Epithelial cell of prostate (primary cell): ENCODE results near the gene DNAJA2.
A peak's percentile ranks its signal among the peaks of the same experiment; 100 is the strongest.
"Not testable (repeated sequence)": the region's sequence is repeated elsewhere in the genome, so short reads cannot be mapped to it uniquely, and the experiment has no call there.

Experiments used
- DNase-seq: peaks from one replicate; pipeline ENCODE4 v3.0.0-alpha.2; 2011; ENCODE audit warnings: low read depth, low spot score
- H3K27ac ChIP-seq: fragments of 450-650 bp; 2 replicates; pipeline ENCODE4 v1.5.1; 2017; ENCODE audit warnings: mild to moderate bottlenecking

DNAJA2 gene

DNA sequence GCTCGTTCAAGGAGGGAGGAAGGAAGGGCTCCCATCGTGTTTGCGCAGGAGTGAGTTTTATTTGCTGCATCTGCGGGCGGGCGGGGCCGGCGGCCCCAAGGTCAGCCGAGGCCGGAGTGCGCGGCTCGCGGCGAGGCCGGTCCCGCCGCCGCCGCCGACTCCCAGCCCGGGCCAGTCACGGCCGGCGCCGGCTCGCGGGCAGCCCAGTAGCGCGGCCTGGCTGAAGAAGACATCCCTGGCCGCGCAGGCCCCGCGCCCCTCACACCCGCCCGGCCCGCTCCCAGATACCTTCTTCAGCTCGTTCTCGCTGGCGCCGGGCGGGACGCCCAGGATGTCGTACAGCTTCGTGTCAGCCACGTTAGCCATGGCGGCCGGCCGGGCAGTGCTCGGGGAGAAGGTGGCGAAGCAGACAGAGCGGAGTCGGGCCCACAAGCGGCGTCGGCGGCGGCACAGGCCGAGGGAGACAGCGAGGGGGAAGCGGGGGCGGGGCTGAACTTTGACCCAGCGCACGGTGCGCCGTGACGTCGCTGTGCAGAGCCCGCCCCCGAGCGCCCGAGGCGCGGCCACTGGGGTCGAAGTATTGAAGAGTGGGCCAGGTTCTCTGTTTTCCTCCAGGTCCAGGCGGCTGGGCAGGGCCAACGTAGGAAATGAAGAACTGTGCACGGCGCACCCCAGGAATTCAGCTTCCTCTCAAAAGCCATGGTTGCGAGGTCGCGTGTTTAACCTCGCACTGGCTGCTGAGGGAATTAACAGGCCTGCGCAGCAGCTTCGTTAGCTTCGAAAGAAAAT, at the start of gene DNAJA2:
TSS of gene DNAJA2 (minus strand) at position 468 of the 789 bp plus-strand sequence. CDS start at position 366, 102 bp downstream.
- H3K27ac ChIP-seq, result peak within 1 kb of the TSS; percentile 92
- DNase-seq, result no peak

DNA sequence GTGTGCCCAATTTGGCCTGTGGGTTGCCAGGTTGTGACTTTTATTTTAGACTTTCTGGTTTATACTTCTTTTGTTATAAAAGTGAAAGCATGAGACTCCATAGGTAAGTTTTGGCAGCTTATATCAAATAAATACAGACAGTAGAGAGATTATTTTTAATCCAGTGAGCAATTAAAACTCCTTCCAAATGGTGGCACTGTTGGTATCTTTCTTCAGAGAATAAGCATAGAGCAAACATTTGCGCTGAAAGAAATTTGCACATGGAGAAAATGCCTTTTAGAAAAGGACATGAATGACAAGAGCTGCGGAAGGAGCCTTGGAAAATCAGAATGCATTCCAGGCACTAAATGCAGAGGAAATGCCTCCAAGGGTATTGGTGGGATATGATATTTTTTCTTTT, 46.1 kb upstream of the DNAJA2 start:
- H3K27ac ChIP-seq, result no peak overlapping the region
- no peak for DNase-seq

DNA sequence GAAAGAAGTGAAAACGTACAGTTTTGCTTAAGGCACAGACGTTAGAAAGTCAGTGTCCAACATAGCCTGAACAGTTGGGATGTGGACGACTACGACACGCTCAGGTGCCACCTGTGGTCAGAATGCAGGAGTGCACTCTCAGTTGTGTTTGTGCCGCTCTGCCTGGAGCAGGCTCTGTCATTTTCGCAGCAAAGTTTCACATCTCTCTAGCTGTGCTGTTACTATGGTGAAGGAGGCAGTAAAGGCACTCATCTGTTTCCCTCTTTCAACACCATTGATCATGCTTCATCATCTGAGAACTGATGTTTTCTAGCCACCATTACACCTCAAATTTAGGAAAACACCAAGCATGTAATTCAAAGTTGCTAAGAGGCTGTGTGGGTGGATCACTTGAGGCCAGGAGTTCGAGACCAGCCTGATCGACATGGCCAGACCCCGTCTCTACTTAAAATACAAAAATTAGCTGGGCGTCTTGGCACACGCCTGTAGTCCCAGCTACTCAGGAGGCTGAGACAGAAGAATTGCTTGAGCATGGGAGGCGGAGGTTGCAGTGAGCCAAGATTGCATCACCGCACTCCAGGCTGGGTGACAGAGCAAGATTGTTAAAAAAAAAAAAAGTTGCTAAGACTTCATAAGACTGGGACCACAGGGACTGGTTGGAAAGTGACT, 44.9 kb upstream of the DNAJA2 start:
- no peak overlapping the region for H3K27ac ChIP-seq
- DNase-seq, result no peak

DNA sequence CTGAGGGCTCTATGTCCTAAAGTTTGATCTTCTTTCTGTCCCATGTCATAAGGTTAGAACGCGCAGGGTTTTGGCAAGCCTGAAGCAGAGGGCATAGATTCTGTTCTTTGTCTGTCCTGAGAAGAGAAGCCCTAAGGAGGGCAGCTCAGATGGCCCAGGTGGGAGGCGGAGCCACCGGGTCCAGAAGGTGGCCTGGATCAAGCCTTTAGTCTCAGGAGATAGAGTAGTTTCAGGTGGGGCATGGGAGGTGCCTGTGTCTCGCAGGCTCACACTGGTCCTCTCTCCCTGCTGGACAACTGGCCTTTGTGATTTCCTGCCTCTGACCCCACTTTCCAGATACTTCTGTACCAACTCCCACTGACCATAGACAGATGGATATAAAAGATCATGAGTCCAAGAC, 44.2 kb upstream of the DNAJA2 start:
- DNase-seq, result no peak
- H3K27ac ChIP-seq, result no peak overlapping the region

DNA sequence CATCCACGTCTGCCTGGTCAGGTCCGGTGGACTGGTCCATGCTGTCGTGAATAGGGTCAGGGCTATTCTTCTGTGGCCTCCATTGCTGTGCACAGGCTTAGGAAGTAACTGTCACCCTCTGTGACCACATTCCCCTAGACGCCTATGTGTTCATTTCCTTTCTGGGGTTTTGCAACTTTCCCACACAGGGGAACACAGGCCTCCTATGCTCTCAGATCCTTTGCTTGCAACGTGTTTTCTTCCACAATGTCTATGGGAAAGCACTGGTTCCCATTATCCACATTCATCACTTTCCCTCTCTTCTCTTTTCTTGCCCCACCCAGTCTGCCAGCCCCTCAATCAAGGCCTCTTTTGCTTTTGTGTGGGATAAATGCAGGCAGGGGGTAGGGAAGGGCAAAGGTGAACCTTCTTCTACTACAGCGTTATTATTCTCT, 43.2 kb upstream of the DNAJA2 start:
- no peak overlapping the region for H3K27ac ChIP-seq
- DNase-seq, result no peak

DNA sequence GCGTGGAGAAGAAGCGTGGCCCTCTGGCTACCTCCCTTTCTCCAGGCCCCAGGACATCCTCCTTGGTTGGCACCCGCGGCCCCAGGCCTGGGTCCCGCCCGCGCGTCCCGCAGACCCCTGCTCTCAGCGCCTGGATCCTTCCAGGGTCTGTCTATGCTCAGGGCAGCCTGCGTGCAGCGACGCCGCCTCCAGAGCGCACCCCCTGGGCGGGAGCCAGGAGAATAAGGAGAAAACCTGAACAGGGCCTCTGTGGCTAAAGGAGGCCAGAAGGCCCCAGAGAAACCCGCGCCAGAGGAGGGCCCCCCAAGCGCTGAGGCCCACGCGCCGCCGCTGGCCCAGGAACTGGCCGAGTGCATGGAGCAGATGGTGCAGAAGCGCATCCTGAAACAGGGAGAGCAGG, 40.4 kb upstream of the DNAJA2 start:
- no peak overlapping the region for H3K27ac ChIP-seq
- no peak for DNase-seq

DNA sequence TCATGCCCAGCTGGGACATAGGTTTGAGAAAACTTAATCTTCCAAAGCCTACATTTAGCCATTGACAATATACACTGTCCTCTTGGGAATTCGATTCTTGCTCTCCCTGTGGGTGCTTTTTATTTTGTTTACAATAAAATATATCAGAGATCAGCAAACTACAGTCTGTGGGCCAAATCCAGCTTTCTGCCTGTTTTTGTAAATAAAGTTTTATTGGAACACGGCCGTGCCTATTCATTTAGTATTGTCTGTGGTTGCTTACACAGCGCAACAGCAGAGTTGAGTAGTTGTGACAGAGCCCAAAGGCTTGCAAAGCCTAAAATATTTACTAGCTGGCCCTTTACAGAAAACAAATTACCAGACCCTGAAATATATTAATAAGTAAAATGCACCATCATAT, 39.7 kb upstream of the DNAJA2 start:
- H3K27ac ChIP-seq, result no peak overlapping the region
- DNase-seq, result no peak

DNA sequence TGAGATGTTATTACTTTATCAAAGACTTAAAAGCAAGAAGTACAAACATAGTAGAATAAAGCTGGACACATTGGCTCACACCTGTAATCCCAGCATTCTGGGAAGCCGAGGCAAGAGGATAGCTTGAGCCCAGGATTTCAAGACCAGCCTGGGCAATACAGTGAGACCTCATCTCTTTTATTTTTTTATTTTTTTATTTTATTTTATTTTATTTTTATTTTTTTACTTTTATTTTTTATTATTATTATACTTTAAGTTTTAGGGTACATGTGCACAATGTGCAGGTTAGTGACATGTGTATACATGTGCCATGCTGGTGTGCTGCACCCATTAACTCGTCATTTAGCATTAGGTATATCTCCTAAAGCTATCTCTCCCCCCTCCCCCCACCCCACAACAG, 37.3 kb upstream of the DNAJA2 start:
- not testable (repeated sequence) for DNase-seq, H3K27ac ChIP-seq

DNA sequence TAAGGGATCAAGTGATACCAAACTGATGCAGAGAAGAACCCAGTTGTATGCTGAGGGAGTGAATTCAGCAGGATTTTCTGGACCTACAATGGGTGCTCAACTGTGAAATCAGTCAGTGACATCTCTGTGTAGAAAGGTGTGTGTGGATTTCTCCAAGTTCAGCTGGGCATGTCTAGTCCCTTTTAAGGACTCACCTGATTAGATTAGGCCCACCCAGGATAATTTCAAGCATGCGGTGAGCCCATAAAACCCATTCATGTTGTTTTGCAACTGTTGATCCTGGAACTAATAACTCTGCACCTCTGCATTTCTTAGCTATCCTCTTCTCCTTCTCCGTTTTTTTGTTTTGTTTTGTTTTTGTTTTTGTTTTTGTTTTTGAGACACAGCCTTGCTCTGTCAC, 35.1 kb upstream of the DNAJA2 start:
- no peak overlapping the region for H3K27ac ChIP-seq
- DNase-seq, result no peak

DNA sequence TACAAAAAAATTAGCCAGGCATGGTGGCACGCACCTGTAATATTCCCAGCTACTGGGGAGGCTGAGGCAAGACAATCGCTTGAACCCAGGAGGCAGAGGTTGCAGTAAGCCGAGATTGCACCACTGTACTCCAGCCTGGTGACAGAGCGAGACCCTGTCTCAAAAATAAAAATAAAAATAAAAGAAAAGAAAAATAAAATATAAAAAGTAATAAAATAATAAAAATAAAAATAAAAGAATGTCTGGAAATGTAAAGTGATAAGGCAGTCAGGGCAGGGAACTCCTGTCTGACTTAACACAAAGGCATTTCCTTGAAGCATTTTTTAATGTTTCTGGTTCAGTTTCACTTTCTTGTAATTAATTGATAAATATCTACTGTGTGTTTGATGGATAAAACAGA, 34.7 kb upstream of the DNAJA2 start:
- H3K27ac ChIP-seq, result no peak overlapping the region
- DNase-seq, result no peak

DNA sequence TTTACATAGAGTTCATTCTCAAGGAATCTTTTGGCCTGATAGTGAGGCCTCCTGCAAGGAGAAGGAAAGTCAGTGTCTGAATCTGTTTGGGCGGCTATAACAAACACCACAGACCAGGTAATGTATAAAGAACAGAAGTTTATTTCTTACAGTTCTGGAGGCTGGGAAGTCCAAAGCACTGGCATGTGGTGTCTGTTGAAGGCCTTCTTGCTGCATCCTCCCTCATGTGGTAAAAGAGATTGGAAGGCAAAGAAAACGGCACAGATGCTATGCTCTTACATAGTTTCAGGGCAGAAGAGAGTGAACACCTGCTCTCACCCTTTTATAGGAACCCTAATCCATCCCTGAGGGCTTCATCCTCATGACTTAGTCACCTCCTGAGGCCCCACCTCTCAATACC, 31.2 kb upstream of the DNAJA2 start:
- DNase-seq, result no peak
- H3K27ac ChIP-seq, result no peak overlapping the region

DNA sequence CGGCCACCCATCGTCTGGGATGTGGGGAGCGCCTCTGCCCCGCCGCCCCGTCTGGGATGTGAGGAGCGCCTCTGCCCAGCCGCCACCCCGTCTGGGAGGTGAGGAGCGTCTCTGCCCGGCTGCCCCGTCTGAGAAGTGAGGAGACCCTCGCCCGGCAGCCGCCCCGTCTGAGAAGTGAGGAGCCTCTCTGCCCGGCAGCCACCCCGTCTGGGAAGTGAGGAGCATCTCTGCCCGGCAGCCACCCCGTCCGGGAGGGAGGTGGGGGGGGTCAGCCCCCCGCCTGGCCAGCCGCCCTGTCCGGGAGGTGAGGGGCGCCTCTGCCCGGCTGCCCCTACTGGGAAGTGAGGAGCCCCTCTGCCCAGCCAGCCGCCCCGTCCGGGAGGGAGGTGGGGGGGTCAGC, 26.6 kb upstream of the DNAJA2 start:
- not testable (repeated sequence) for DNase-seq, H3K27ac ChIP-seq

DNA sequence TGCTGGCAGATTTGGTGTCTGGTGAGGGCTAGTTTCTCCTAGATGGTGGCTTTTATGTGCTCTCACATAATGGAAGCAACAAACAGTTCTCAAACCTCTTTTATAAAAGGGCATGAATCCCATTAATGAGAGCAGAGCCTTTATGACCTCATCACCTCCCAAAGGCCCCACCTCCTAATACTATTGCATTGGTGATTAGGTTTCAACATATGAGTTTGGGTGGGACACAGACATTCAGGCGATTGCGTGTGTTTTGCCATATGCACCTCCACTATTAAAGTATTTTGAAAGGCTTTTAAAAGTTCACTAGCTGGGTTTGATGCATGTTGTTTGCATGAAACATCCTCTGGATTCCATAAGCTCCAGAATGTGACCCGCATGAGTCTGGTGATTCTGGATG, 24.4 kb upstream of the DNAJA2 start:
- no peak for DNase-seq
- H3K27ac ChIP-seq, result no peak overlapping the region

DNA sequence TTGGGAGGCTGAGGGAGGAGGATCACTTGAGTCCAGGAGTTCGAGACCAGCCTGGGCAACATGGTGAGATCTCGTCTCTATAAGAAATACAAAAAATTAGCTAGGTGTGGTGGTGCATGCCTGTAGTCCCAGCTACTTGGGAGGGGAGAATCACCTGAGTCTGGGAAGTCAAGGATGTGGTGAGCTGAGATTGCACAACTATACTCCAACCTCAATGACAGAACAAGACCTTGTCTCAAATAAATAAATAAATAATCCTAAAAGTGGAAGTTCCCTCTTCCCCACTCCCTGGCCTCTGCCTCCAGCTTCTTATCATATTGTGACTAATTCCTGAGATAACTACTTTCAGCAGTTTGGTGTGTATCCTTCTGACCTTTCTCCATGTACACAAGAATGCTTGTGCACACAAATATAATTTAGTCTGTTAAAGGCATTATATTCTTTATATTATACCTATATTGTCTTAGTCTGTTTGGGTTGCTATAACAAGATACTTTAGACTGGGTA, 23.5 kb upstream of the DNAJA2 start:
- DNase-seq, result no peak
- no peak overlapping the region for H3K27ac ChIP-seq

DNA sequence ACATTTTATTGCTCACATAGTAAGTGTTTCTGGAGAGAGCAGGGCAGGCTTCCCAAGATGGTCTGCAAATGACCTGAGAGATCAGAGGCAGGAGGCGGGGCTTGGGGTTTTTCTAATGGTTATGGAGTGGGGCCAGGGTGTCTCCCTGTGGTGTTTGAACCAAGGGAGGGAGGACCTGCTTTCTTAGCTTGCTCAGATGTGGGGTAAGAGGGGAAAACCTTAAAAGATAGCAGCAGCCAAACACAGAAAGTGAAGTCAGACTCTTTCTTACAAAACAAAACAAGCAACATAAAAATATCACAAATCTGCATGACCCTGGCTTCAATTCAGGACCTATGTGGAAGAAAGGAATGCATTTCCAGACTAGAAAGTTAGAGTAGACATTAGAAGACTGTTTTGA, 22.9 kb upstream of the DNAJA2 start:
- no peak for DNase-seq
- H3K27ac ChIP-seq, result no peak overlapping the region

DNA sequence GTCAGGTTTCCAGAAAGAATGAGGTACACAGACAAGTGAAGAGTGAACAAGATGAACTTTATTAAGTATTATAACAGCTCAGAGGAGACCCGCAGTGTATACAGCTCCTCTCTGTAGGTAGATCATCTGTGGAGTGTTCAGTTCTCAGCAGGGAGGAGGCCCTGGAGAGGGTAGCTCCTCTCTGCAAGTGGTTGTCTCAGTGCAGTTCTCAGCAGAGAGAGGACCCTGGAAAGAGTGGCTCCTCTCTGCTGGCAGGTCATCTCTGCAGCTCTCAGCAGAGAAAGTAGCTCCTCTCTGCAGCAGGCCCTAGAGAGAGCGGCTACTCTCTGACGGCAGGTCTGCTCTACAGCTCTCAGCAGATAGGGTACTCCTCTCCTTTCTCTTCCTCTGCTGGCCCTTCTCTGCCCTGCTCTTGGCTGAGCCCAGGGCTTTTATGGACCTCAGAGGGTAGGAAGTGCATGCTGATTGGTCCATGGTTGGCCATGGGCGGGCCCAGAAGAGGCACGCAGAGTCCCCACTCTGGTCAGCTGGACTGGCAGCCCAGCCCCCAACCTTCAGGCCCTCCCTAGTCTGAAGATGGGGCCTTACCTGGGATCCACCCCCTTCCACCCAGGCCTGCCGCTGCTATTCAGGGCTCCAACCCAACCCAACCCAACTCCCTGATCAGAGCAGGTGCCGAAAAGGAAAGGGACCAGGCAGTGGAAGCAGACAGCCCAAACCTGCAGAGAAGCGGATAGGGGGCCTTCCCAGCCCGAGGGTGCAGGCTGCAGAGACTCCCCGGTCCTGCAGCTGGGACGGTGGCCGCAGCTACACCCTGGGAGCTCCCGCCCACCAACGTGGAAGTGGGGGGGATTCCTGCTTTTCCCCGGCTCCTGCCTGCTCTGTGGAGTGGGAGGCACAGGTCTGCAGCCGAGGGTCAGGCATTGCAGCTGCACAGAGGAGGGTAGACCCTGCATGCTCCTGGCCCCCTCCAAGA, 18.5 kb upstream of the DNAJA2 start:
- no peak for DNase-seq
- H3K27ac ChIP-seq, result no peak overlapping the region

DNA sequence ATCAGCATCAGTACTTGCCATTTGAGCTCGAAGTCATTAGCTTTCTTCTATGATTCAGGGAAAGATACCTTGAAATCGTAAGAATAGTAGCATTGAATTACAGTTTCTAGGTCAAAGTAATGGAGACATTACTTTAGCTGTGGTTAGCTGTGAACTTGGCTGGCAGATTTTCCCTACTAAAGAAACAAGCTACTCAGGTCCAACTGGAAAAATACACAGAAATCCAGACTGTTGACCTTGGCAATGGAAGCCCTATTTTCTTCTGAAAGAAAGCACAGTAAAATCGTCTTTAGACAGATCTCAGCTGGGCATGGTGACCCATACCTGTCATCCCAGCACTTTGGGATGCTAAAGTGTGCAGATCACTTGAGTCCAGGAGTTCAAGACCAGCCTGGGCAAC, 13.4 kb upstream of the DNAJA2 start:
- no peak for DNase-seq
- no peak overlapping the region for H3K27ac ChIP-seq

DNA sequence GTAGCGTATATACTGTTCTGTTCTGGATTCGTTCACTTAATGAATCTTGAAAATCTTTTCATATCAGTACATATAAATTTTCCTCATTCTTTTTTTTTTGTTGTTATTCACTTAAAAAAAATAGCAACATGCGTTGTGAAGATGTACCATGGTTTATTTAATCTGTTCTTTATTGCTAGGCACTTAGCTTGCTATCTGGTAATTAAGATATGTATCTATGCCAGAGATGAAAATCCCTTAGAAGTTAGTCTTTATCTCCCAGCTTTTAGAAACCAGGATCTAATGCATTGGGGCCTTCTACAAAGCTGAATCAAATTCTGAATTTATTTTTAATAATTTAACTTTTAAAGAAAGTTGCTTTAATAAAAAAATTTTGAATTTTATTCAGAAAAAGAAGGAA, 13.0 kb upstream of the DNAJA2 start:
- no peak for DNase-seq
- no peak overlapping the region for H3K27ac ChIP-seq

DNA sequence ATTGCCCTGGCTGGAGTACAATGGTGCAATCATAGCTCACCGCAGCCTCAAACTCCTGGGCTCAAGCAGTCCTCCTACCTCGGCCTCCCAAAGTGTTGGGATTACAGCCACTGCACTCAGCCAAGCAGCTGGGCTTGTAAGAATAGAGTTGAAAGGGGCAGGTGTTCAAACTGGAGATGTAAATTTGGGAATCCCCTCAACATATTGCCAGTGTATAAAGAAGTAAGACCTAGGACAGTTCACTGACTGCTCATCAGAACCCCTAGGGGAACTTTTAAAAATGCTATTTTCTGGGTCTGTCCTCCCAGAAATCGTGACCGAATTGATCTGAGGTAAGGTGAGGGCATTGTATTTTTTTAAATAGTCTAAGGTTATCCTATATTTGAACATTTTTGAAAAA, 8.9 kb upstream of the DNAJA2 start:
- no peak overlapping the region for H3K27ac ChIP-seq
- DNase-seq, result no peak

DNA sequence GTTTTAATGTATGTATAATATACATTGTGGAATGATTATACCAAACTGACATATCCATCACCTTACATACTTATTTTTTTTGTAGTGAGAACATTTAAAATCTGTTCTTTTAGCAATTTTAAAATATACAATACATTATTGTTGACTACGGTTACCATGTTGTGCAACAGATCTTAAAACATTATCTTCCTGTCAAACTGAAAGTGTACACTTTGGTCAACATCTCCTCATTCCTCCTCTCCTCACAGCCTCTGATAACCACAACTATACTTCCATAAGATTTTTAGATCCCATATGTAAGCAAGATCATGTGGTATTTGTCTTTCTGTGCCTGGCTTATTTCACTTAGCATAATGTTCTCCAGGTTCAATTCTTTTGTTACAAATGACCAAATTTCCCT, 7.5 kb upstream of the DNAJA2 start:
- no peak for DNase-seq
- no peak overlapping the region for H3K27ac ChIP-seq

DNA sequence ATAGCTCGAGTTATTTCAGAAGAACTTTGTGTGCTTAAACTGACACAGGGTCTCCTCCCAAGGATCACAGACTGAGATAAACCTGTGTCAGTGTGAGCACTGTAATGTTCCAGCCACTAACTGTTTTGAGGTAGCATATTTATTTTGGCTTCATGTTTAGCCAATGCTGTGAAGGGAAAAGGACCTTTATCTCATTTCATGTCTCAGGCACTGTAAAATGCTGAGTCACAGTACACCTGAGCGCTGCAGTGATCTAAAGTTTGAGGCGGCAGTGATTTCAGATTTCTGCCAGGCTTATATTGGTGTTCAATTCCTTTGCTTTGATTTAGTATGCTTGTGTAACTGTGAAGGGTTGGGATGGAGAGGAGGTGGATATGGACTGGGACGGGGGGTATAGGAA, 3.1 kb upstream of the DNAJA2 start:
- H3K27ac ChIP-seq, result no peak overlapping the region
- no peak for DNase-seq
